GM19468 (cell line): Measurements from ENCODE around the gene SMIM12.

Experiments
- ATAC-seq: cut with Tn5 transposase; IDR thresholded peaks from one replicate; pipeline ENCODE4 v1.9.1; 2021; ENCODE audit warnings: mild to moderate bottlenecking, moderate library complexity, moderate number of reproducible peaks; ENCODE audit not compliant: unreplicated experiment; ENCODE audit errors: extremely low read depth

SMIM12 gene

GRCh38 chr1:34859446-34860200, at the start of gene SMIM12:
Gene SMIM12 (minus strand): TSS chr1:34859749. CDS start chr1:34855977, 3,772 bp downstream.
- peak; percentile 91 for ATAC-seq

- no peak for ATAC-seq
Observed at GRCh38 chr1:34908369-34908768, 48.8 kb upstream of the SMIM12 start.

GRCh38 chr1:34907487-34908090, 48.0 kb upstream of the SMIM12 start:
- ATAC-seq = no peak

- no peak for ATAC-seq
Observed at GRCh38 chr1:34906756-34907155, 47.2 kb upstream of the SMIM12 start.

GRCh38 chr1:34906222-34906621, 46.7 kb upstream of the SMIM12 start:
- ATAC-seq = no peak

- ATAC-seq = no peak
Observed at GRCh38 chr1:34905098-34905459, 45.5 kb upstream of the SMIM12 start.

- no peak for ATAC-seq
Observed at GRCh38 chr1:34904236-34905097, 44.9 kb upstream of the SMIM12 start.

- ATAC-seq = no peak
Observed at GRCh38 chr1:34901919-34902318, 42.4 kb upstream of the SMIM12 start.

GRCh38 chr1:34900775-34901502, 41.4 kb upstream of the SMIM12 start:
- ATAC-seq = no peak

- ATAC-seq = no peak
Observed at GRCh38 chr1:34899906-34900305, 40.4 kb upstream of the SMIM12 start.

- ATAC-seq = no peak
Observed at GRCh38 chr1:34899471-34899870, 39.9 kb upstream of the SMIM12 start.

GRCh38 chr1:34898330-34898761, 38.8 kb upstream of the SMIM12 start:
- no peak for ATAC-seq

- no peak for ATAC-seq
Observed at GRCh38 chr1:34896612-34897011, 37.1 kb upstream of the SMIM12 start.

GRCh38 chr1:34889705-34890104, 30.2 kb upstream of the SMIM12 start:
- no peak for ATAC-seq

GRCh38 chr1:34887593-34887992, 28.0 kb upstream of the SMIM12 start:
- no peak for ATAC-seq

- no peak for ATAC-seq
Observed at GRCh38 chr1:34885405-34886247, 26.1 kb upstream of the SMIM12 start.

GRCh38 chr1:34884961-34885360, 25.4 kb upstream of the SMIM12 start:
- ATAC-seq = no peak

GRCh38 chr1:34884536-34884935, 25.0 kb upstream of the SMIM12 start:
- no peak for ATAC-seq

GRCh38 chr1:34879230-34879629, 19.7 kb upstream of the SMIM12 start:
- no peak for ATAC-seq
